ENCODE results near the gene SRGAP2.
A peak's percentile ranks its signal among the peaks of the same experiment; 100 is the strongest.
"Not testable (repeated sequence)": the region's sequence is repeated elsewhere in the genome, so short reads cannot be mapped to it uniquely, and the experiment has no call there.

Gene SRGAP2

GRCh38 chr1:206210802-206211201, 7.5 kb downstream of the SRGAP2 start:
- DNase-seq: not testable (repeated sequence)

DNA sequence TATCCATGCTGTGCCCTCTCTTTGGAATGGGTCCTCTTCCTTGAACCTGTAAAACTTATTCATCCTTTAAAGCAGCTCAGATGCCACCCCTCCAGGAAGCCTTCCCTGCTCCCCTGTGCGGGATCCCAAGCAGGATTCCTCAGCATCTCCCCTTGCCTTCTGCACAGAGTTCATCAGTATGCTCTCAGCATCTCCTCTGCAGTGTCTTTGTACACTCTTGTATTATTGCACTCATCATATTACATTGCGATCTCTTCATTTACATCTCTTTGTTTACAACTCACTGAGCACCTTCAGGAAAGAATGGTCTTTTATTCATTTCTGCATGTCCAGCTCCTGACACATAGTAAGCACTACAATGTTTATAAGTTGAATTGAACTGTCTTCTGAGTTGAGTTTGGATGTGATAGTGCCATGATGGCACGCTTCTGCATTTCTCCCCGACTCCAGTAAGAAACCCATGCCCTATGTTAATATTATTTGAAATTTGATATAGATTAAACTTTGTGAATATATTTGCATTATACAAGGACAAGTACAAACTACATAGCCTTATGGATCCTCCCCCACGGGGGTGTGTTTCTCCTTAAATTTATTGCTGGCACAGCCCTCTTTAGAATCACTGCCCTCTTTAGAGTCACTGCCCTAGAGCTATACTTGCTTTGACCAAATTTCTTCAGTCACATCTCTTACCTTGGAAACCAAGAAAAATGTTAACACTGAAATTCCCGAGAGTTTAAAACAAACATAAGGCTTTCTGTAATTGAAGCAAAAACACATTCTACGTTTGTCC, 12.5 kb downstream of the SRGAP2 start:
- DNase-seq: not testable (repeated sequence)

GRCh38 chr1:206218285-206218684, 14.9 kb downstream of the SRGAP2 start:
- not testable (repeated sequence) for DNase-seq

- not testable (repeated sequence) for DNase-seq
These were observed 15.4 kb downstream of the SRGAP2 start for GRCh38 chr1:206218765-206219164.

GRCh38 chr1:206219514-206220331, 16.4 kb downstream of the SRGAP2 start:
- not testable (repeated sequence) for DNase-seq

GRCh38 chr1:206220332-206221000, 17.1 kb downstream of the SRGAP2 start:
- not testable (repeated sequence) for DNase-seq

- DNase-seq: not testable (repeated sequence)
These were observed 18.2 kb downstream of the SRGAP2 start for GRCh38 chr1:206221585-206221984.

- not testable (repeated sequence) for DNase-seq
These were observed 20.9 kb downstream of the SRGAP2 start for GRCh38 chr1:206224190-206224776.

DNA sequence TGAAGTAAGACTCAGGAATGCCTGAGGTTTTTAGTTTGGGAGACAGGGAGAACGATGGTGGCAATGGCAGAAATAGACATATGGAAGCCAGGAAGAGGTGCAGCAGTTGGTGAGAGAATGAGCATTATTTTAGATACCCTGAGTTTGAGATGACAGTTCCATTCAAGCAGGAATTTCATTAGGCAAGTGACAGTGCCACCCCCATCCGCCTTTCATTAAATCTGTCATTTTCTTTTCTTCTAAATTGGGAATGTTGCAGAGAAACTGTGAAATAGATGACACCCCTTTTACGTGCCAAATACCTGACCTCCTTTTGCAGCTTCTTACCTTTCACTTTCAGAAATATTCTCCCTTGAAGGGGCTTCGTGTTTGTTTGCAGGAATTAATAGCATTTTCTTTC, 22.0 kb downstream of the SRGAP2 start:
- not testable (repeated sequence) for DNase-seq

- DNase-seq: not testable (repeated sequence)
These were observed 23.5 kb downstream of the SRGAP2 start for GRCh38 chr1:206226886-206227285.

DNA sequence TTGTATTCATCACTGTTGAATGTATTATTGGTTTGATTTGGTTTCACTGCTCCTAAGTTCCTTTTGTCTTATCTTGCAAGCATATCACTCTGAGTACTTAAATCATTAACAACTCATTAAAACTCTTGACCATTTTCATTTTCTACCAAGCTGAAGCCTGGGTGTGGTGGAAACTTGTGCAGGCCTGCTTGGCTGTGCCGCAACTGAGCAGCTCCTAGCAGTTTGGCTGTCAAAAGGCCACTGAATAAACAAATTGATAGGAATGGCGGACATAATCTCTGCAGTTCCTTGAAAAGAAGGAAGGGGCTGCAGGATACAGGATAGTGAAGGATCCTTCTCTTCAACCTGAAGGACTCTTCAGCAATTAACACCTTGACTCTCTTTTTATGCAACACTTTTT, 25.9 kb downstream of the SRGAP2 start:
- not testable (repeated sequence) for DNase-seq

DNA sequence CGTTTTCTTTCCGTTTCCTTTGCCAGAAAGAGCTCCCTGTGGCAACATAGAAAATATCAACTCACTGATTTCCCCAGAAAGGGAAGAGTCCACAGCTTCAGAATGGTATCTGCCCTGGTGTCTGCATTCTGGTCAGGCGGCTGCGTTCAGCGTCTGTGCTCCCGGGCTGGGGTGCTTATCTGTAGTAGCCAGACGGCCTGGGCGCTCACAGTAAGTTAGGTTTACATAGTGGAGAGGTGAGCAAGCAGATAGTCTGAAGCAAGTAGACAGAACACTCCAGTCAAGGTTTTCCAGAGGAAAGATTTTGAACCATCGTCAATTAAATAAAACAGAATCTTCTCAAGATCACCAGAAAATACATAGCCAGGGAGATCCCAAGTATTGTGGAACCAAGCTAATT, 28.6 kb downstream of the SRGAP2 start:
- DNase-seq: not testable (repeated sequence)

DNA sequence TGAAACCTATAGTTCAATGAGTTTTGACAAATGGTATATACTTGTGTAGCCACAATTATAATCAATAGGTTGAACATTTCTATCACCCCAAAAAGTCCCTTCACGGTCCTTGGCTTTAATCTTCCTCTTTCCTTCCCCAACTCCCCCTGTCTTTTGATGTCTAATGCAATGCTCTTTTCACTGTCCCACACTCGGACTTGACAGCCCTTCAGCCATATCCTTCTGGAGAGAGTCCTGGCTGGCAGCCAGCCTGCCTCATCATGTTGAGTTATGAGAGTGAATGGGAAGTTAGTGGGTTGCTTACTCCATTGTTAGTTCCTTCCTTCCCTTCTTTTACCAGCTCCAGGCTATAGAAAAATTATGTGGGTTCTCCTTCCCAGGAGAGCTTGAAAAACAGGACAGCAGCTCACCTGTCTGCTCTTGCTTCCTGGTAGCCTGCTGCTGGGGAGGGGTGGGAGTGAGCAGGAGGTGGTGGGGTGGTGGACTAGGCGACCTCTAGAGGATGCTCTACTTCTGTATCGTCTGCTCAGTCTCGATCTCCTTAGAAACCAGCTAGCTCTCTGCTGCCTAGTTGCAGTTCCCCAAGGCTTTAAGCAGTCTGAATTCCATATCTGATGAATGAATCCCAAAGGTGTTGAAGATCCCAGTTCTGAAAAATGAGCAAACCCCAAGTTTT, 29.8 kb downstream of the SRGAP2 start:
- DNase-seq: not testable (repeated sequence)

GRCh38 chr1:206234189-206234916, 31.0 kb downstream of the SRGAP2 start:
- DNase-seq: not testable (repeated sequence)

DNA sequence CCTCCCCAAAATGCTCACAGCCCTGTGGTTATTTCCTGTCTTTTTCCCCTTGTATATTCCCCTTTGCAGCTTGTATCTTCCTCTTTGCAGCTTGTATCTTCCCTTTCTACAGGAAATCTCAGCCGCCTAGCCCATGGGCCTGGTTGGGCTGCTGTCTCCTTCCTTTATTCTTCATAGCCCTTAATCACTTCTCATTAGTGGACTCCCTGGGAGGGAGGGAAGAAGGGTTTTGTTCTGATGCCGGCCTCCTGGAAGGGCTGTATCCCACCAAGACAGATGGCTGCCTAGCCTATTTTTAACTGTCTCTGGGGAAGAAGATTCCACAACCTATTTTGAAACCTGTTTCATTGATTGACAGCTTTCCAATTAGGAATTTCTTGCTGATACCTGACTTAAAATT, 31.8 kb downstream of the SRGAP2 start:
- not testable (repeated sequence) for DNase-seq

GRCh38 chr1:206240288-206240687, 36.9 kb downstream of the SRGAP2 start:
- DNase-seq: peak; percentile 11

- not testable (repeated sequence) for DNase-seq
These were observed 40.0 kb downstream of the SRGAP2 start for GRCh38 chr1:206243335-206243734.

DNA sequence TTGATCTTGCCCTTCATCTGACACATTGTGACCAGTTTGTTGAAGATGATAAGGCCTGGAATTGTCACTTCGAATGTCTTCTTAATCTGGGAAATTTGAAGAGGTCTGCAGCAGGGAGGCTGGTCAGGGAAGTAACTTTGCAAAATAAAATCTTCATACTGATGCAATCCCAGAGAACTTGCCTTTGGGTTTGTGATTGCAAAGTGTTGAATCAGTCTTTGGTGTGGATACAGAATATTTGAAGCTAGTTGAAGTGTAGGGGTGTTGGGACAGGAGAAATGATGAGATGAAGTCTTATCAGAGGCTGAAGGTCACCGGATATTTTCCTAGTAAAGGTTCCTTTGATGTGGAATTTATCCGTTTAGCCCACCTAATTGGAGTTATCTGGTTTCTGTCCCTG, 42.1 kb downstream of the SRGAP2 start:
- not testable (repeated sequence) for DNase-seq

GRCh38 chr1:206246129-206246886, 43.0 kb downstream of the SRGAP2 start:
- not testable (repeated sequence) for DNase-seq

DNA sequence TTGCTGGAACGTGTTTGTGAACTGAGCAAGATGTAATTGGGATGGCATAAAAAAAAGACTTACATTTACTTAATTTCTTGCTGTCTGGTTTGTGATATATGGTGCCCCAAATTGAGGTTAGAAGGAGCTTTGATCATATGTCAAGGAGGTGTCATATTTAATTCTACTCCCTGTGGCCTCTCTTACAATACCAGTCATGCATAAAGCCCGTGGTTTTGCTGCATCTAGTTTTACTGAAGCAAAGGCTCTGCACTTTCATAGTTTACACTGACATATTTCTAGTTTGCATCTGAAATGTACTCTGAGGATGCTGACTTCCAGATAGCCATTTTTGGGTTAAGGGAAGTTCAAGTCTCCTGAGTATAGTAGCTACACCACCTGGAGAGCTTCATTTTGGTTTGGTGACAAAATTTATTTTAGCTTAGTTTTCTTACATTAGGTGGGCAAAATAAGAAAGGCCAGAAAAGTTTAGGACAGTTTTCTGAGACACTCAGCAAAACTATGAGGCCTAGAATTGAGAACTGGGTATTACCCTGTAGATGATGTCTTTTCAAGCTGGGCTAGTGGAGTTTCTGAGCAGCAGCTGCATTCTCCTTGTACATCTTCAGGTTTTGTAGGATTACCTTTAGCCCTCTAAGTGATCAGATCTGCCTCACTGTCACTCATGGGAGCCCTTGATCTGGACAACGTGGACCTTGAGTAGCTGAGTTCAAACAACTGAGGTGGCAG, 47.8 kb downstream of the SRGAP2 start:
- DNase-seq: not testable (repeated sequence)

All from right forelimb (tissue), 1 donor.